T-helper 2 cell treated with Interferon-gamma antibody and Interleukin-4, amounts not matched to agents 100 ng/mL and 5 ng/mL, for 36 hours (primary cell): ENCODE measurements around the gene DGKQ. TPM values are rescaled to one million over a fixed set of nuclear protein-coding genes. Genes with fewer than 3 reads are reported as not detected.

Experiments
- intact Hi-C: fragments of 100-400 bp; cut with micrococcal nuclease; formaldehyde crosslinking; loops from one replicate; pipeline ENCODE4 v1.15.1; 2023
- total RNA-seq: library from RNA; stranded (reverse); gene quantifications from 2 replicates; pipeline ENCODE4 v1.2.3, GENCODE V29; 2022

Gene DGKQ
- total RNA-seq, 1 donor from 2014 or later, result 16.6 TPM

DNA sequence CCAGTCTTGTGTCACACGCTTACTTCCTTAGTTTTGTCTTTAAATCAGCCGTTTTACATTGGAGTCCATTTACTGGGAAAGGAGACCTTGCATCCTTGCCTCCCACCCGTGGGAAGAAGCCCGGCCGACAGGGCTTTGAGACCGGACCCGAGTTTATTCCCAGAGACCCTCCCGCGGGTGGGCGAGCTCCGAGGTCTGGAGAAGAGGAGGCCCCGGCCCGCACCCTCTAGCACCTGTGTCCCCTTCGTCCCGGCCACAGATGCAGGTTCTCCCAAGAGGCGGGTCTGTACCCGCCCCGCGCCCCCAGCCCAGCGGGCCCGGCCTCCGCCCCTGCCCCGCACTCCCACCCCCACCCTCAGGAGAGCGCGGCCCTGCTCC is 23.6 kb upstream of the DGKQ start:
- intact Hi-C loops, result no loop called here

DNA sequence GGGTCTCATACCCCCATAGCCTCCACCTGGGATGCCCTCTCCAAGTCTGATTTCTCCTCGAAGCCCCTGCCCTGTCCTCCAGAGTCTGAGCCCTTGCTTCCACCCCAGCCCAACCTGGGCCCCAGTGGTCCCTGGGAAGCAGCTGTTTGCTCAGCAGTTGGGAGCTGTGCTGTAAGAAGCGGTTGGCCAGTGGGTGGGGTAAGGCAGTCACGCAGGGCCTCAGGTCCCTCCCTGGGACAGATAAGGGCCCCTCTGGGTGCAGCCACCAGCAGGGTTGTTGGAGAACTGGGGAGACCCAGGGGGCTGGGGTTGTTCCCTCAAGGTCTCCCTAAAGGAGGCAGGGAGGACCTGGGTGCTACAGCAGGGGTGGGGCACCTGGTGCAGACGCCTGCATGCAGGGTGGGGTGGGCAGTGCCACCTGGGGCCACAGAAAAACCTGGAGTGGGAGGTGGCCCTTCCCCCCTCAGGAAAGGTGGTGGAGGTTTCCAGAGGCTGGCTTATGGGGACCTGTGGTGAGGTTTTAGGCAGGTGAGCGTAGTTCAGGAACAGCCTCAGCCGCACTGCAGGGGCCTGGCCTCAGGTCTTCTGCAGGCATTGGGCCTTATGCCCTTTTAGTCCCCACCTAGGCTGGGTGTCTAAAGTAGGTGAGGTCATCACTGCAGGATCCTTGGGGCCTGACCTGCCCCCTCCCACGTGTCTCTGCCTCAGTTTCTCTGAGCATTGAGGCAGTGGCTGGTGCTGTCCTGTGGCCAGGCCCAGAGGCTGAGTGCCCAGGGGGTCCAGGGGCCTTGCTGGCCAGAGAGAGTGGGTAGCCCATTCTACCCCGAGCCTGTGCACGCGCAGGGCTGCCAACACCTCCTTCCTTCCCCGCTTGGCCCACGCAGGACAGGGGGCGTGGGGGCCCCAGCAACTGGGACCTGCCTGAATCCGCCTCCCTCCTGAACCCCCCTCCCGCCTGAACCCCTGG is 22.9 kb upstream of the DGKQ start:
- intact Hi-C loops, result no loop called here

DNA sequence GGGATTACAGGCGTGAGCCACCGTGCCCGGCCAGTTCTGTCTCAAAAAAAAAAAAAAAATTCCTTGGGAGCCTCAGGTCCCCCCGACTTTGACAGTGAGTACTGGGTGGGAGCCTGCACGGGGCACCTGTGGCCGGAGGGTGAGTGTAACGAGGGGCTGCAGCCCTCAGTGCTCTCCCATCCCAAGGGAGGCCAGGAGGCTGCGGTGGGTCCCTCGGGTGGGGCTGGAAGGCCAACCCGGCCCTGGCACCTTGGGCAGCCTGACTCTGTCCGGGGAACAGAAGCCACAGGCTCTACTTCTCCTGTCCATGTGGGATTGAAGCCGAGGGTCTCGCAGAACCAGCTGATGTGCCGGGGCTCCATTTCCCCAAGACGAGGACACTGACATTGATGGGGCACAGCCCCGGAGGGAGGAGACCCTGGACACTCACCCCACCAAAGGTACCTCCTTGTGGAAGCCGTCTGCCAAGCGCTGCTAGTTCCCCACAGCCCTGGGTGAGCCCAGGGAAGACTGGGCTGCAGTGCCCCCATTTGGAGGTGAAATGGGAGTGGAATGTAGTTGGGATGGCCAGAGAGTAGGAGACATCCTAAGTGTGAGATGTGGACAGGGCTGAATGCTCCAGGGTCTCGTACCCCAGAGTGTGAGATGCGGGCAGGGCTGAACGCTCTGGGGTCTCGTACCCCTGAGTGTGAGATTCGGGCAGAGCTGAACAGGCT is 22.1 kb upstream of the DGKQ start:
- intact Hi-C loops, result no loop called here

DNA sequence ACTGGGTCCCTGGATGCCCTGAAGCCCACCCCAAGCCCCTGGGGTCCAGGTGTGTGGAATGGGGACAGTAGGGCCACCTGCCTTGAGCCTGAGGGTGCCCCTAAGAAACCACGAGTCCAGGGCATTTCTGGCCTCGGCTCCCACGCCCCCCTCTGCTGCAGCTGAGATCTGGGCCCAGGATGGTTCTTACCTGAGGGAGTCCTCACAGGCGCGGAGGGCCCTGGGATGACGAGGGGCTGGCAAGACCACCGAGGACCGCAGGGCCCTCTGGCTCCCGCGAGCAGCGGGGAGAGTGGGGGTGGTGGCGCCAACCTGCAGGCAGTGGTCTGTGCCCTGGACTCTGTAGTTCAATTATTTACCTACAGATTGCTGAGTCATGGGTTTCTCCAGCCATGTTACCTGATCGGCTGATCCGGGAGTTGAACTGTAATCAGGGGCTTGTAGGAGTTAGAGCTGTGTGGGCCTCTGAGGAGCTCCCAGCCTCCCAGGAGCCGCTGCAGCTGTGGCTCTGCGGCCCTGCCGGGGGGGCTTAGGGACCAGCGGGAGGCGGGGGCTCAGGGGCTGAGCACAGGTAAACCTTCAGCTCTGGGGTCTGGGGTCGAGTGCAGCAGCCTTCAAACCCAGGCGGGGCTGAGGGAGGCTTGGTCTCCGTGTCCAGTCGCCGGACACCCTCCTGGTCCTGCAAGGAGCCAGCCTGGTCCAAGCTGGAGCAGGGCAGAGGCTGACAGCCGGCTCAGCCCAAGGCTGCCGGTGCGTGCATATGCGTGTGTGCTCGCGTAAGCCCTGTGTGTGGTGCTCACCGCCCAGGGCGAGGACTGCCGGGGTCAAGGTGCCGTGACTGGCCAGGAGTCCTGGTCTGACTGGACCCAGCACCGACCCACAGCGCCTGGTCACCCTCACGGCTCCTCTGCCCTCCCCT is 20.0 kb upstream of the DGKQ start, which contains the start of gene SLC26A1:
TSS of gene SLC26A1 (minus strand) at position 294 of the 919 bp plus-strand sequence. CDS start 1,701 bp downstream, outside the sequence.
- intact Hi-C loops, result no loop called here

DNA sequence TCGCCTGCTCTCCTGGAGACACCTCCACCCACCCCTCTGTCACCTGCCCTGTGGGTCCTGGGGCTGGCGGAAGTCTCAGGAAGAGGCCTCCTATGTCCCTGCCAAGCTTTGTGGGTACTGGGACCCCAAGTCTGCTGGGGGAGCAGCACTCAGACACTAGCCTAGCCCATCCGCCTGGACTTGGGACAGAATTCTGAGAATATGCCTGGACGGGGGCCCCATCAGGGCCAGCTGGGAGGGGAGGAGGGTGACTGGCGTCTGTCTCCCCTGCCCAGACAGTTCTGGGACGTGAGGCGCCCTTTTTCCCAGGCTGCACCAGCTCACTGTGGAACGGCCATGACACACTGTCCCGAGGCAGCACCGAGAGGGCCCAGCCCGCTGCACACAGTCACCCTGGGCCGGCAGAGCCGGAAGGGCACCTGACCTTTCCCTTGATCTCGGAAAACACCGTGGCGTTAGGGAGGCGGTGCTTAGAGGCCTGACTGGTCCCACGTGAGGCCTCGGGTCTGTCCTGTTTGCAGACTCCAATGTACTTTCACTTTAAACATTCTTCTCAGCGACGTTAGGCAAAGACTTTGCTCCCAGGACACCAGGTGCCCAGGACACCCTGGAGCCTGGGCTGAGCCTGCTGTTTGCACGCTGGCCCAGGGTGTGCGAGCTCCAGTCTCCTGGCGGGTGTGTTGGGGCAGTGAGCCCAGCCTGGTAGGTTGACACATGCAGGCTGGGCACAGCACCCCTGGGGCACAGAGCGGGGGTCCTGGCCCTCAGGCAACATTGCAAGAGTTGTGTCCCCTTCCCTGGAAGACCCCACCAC is 19.1 kb upstream of the DGKQ start:
- intact Hi-C loops, result no loop called here

DNA sequence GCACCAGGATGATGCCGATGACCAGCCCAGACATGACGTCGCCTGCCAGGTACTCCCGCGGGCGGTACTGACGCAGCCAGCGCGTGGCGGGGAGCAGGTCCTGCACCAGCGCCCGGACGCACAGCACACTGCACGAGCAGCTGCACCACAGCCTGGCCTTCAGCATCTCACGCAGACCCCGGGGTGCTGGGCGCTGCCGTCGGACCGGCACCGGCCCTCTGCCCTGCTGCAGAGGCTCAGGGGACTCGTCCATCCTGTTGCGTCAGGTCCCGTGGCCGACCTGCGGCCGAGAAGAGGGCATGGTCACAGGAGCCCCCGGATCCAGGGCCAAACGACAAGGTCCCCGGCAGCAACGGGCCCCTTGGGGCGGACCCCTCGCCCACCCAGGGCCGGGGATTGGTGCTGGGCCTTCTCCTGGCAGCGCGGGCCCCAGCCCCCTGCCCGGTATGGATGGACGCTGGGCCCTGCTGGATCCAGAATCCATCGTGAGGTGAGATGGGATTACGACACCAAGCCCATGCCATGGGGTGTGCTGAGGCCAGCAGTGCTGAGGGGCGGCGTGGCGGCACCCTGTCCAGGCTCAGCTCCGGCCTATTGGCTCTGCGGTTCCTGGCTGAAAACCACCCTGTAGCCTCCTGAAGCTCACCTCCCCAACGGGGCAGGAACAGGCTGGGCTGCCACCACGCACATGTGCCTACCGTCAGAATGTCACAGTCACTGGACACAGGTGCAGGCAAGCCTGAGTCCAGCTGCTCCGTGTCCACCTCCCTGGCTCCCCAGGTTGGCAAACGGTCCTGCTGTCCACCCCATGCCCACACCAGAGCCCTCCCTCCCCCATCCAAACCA is 18.3 kb upstream of the DGKQ start:
- intact Hi-C loops, result no loop called here

DNA sequence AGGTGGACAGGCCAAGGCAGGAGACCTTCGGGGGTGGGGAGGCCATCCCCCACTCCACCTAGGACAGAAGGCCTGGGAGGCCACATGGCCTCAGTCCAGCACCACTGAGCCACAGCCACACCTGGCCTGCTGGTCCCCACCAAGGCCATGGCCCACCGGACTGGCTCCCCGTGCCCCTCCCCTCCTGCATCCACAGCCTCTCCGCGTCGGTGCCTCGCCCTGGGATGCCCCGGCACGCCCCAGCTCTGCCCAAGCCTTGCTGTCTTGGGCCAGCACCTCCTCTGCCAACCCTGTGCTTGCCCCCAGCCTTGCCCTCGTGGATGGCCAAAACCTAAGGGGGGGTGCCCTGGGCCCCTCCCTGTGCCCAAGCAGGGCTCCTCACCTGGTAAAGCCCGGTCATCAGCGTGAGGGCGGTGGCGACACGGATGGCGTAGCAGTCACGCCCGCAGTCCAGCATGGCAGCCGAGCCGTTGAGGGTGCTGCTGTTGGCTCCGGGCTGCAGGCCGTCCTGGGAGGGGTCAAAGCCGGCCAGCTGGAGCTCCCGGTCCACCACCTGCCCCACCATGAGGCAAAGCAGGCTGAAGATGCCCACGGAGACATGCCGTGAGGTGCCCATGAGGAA is 17.5 kb upstream of the DGKQ start:
- intact Hi-C loops, result no loop called here

DNA sequence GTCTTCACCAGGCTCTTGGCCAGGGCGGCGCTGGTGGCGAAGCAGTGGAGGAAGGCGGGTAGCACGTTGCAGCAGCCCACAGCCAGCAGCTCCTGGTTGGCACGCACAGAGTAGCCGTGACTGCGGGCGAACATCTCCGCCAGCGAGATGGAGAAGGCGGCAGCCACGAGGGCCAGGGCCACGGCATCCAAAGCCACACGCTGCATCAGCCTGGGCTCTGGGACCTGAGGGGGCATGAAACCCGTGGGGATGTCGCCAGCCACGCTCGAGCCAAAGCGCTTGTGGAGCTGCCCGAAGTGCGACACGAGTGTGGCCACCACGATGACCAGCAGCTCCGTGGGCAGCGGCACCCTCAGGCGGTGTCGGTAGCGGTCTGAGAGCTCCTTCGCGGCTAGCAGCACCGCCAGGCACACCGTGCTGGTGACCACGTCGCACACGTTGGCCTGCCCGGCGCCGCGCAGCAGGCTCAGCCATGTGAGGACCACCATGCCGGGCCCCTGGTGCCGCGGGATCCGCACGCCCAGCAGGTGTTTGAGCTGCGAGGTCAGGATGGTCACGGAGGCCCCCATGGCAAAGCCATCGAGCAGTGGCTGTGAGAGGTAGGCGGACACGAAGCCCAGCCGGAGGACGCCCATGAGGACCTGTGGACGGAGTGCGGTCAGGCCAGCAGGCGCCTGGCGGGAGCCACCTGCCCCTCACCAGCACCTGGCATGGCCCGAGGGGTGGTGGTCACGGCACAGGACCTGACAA is 16.5 kb upstream of the DGKQ start:
- intact Hi-C loops, result loop anchor here (5.0 kb wide), 1 partner anchor 208 kb away; no protein-coding TSS in a partner anchor

DNA sequence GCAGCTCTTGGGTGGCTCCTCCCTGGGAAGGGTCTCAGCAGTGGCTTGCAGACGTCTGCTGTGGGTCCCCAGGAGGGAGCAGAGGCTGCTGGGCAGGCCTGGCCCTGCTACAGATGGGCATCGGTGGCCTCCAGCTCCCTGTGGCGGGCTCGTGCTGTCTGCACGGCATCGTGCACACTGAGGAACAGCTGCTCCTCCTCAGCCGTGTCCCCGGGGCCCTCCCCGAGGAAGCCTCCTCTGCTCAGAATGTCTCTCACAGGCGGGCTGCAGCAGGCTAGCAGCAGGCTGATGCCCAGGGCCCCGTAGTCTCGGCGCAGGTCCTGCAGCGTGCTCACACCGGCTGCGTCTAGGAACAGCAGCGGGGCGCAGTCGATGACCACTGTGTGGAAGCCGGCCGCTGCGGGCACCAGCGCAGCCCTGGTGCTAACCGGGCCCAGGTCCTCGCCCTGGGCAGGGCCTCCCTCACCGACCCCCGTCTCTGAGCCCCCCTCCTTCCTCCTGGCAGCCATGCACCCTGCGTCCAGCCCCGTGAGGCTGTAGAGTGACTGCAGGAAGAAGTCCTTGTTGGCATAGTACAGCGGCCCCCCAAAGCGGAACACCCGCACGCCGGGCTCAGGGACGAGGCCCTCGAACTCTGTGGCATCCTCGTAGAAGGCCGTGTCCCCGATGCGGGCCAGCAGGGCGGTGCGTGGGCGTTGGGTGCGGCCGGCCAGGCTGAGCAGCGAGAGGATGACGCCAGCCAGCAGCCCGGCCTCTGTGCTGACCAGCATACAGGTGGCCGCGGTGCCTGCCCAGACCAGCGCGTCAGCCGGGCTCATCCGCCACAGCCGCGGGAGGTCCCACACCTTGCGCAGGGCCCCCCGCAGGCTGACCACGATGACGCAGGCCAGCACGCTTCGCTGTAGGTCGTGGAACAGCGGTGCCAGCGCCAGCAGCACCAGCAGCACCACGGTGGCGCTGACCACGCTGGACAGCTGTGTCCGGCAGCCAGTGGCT is 15.7 kb upstream of the DGKQ start:
- intact Hi-C loops, result loop anchor here (5.0 kb wide), 1 partner anchor 207 kb away; no protein-coding TSS in a partner anchor

DNA sequence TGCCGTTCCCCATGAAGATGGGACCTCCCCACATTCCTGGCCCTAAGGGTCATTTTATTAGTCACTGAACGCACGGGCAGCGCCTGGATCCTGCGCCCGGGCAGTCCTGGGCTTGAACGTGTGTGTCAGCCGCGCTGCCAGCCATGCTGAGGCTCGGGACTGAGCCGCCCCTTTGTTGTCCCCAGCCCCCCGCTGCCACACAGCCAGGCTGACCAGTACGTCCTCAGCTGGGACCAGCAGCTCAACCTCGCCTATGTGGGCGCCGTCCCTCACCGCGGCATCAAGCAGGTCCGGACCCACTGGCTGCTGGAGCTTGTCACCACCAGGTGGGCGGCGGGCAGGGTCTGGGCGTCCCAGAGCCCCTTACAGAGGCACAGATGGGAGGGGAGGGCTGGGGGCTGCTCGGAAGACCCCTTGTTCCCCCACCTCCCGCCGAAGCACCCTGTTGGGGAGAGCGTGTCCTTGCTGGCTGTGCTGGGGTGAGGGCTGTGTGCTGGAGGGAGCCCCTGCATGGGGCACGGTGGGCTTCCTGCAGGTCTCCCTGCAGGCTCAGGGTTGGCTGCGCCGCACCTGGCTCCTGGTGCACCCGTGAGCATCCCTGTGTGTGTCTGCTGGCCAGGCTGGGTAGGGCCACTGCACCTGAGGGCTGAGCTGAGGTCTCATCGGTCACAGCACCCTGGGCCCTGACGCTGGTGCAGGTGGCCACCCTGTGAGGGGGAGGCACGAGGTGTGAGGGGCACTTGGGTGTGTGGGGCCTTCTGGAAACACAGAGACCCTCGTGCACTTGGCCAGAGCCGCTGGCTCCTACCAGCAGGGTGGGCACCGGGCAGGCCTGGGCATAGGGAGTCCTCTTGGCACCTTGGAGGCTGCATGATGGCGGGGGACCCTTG is 14.5 kb upstream of the DGKQ start:
- intact Hi-C loops, result loop anchor here (1.0 to 5.0 kb wide), 4 partner anchors 15 to 206 kb away; partner anchors contain the start of genes DGKQ and FGFRL1

DNA sequence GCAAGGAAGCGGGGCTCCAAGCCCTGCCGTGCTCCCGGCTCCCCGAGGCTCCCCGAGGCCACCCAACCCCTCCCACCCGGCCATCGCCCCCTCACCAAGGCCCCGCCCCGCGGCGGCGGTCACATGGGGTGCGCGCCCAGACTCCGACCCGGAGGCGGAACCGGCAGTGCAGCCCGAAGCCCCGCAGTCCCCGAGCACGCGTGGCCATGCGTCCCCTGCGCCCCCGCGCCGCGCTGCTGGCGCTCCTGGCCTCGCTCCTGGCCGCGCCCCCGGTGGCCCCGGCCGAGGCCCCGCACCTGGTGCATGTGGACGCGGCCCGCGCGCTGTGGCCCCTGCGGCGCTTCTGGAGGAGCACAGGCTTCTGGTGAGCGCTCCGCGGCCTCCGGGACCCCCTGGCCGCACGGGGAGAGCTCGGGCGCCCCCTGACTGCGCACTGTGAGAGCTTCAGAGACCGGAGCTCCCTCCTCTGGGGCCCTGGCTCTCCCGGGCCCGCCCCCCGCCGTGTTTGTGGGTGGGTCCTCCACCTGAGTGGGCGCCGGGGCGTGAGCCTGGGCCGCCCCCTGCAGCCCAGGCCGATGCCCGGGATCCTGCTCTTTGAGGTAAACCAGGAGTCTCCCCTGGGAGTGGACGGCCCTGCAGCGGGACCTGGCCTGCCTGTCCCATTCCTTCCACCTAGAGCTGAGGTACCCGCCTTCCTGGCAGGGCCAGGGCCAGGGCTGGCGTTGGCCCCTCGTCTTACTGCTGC is 13.7 kb upstream of the DGKQ start, which contains the start of gene IDUA:
TSS of gene IDUA (plus strand) at position 166 of the 745 bp plus-strand sequence. CDS start at position 207, 41 bp downstream.
- intact Hi-C loops, result loop anchor here (1.0 to 5.0 kb wide), 4 partner anchors 14 to 205 kb away; partner anchors contain the start of genes DGKQ and FGFRL1

DNA sequence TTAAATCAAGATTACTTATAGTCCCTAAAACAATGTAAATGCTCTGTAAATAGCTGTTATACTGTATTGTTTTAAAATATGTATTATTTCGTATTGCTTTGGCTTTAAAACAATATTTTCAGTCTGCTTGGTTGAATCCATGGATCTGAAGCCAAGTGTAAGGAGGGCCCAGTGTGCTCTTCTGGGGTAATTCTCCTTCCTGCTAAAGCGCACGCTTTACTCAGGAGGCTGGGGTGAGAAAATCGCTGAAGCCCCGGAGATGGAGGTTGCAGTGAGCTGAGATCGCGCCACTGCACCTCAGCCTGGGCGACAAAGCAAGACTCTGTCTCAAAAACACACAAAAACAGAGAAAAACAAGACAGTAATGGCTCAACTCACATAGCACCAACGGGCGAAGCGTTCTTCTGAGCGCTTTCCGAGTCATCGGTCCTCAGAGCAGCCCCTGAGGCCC is 13.1 kb upstream of the DGKQ start:
- intact Hi-C loops, result loop anchor here (2.0 to 5.0 kb wide), 2 partner anchors 24 to 204 kb away; partner anchors contain the start of gene FGFRL1

DNA sequence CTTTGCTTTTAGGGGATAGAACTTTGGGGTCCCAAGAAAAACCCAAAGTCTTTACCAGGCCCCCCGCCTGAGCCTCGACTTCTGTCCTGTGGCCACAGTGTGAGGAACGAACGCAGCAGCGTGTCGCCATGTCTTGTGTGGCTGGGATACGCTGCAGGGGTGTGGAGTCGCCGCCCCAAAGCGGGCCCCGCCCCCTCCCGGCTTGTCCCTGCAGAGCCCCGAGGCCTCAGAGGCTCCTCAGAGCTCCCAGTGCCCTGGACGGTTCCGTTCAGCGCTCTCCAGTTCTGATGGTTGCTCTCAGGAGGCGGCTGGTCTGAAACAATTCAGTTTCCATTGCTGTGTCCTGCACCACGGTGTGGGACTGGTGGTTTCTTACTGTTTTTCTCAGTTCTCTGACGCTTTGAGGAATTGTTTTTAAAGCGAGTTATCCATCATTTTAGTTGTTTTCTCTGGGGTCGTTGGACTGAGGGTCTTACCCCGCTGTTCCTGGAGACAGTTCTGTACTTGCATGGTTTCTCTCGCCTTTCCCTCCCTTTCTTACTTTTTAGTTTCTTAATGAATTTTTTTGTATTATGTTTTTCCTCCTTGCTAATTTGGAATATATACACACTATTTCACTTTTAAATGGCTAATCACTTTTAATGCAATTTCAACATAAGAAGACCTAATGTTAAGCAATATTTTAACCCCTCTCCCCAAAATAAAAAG is 11.9 kb upstream of the DGKQ start:
- intact Hi-C loops, result loop anchor here (5.0 kb wide), 1 partner anchor 203 kb away; no protein-coding TSS in a partner anchor
